HG02763 (cell line): Measurements from ENCODE around the gene RPAP2.
A peak's percentile ranks its signal among the peaks of the same experiment; 100 is the strongest.
"Not testable (repeated sequence)": the region's sequence is repeated elsewhere in the genome, so short reads cannot be mapped to it uniquely, and the experiment has no call there.

Source experiments
- ATAC-seq: cut with Tn5 transposase; IDR thresholded peaks from one replicate; pipeline ENCODE4 v1.9.1; 2021; ENCODE audit warnings: mild to moderate bottlenecking, moderate library complexity; ENCODE audit not compliant: unreplicated experiment

RPAP2 gene

DNA sequence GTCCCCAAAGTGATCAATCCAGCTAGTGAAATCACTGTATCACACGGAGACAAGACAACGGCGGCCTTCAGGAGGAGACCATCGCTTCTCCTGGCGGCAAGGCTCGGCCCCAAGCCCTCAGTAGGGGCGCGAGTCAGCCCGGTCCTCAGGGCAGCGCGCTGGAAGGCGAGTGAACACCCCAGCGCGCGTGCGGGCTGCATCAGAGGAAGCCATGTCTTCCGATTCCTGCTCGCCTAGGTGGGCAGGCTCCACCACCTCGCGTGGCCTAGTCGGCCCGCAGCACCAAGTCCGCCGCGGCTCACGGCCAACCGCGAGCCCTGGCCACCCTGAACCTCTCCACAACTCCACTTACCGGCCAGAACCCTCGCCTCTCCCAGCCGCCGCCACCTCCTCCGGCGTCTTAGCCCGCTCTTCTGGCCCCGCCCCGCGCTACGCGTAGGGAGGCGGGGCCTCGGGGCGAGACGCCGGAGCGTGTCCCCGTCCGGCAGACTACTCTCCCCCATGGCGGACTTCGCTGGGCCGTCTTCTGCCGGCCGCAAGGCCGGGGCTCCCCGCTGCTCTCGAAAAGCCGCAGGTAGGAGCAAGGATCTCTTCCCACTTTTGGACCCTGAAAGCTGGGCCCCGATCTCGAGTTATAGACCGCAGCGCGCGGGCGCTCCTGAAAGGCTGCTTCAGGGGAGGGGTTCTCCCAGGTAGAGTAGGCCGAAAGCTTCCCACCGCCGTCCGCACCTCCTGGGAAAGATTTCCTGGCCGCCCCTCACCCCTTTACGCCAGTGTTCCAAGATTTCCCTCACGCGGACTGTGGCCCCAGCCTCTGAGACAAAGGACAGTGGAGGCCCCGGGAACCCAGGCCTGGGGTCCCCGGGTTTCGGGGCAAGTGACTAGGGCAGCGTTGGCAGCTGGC is at the start of gene RPAP2, which contains the start of gene GLMN:
TSS of gene RPAP2 (plus strand) at position 487 of the 904 bp plus-strand sequence. CDS start at position 502, 15 bp downstream.
TSS of gene GLMN (minus strand) at position 415 of the 904 bp plus-strand sequence. CDS start 988 bp downstream, outside the sequence.
- peak; percentile 98 for ATAC-seq

DNA sequence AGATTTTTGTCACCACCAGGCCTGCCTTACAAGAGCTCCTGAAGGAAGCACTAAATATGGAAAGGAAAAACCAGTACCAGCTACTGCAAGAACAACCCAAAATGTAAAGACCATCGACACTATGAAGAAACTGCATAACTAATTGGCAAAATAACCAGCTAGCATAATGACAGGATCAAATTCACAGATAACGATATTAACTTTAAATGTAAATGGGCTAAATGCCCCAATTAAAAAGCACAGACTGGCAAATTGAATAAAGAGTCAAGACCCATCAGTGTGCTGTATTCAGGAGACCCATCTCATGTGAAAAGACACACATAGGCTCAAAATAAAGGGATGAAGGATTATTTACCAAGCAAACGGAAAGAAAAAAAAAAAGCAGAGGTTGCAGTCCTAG is 44.1 kb upstream of the RPAP2 start:
- ATAC-seq, result not testable (repeated sequence)

DNA sequence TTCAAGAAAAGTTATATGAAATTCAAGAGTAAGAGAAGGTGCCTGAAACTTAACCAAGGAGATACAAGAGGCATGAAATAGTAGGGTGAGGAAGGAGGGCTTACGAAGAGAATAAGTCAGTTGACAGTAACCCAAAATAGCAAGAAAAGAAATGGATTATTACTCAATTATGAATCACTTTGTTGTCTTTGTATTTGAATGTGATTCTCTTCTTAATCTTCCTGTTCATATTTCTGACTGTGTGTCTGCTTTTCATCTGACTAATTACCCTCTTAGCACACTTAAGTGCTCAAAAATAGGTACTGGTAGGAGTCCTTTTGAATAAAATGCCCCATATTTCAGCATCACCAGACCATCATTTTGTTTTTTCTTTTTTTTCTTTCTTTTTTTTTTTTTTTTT is 39.5 kb upstream of the RPAP2 start:
- no peak for ATAC-seq

DNA sequence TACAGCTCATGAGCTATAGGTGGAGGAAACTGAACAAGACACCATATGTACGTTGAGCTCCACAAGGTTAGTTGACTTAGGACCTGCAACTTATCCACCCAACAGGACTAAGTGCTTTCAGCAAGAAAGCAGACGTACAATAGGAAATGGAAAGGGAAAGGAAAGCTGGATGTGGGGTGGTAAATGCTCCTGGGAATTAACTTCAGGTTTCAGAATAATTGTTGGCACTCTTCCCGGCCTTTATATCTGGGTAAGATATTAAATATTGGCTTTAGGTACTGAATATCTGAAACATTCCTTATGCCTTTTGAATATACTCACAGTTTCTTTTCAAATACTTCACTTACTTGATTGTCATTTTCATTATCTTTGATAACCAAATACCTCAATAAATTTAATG is 36.3 kb upstream of the RPAP2 start:
- no peak for ATAC-seq

DNA sequence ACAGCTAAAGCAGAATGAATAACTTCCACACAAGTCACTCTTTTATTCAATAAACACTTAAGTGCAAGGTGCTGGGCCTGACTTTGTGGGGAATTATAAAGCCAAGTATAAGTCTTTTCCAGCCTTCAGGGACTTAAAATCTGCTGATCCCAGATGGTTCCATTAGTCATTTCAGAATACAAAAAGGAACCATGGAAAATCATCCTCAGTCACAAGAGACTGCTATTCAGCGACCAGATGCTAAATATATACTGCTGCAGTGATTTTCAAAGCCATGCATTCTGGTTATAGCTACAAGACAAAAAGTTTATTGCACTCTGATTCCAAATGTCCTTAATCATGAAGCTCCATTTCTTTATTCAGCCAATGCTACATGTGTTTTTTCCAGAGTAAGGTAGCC is 25.8 kb upstream of the RPAP2 start:
- ATAC-seq, result no peak

DNA sequence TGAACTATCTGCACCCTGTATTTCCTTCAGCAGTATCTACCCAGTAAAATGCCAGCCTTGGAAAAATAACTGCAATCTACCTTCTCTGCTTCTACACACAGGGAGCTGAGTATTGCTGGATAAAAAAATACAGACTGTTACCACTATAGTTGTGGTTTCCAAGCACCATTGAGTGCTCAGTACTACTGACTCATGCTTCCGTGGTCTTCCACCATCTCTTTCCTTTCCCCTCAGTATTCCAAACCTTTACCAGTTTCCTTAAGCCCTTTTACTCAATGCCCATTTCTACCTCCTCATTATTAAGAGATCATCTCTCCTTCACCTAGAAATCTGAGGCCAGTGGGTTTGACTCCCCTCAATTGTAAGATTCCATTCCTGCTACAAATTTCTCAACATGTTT is 23.9 kb upstream of the RPAP2 start:
- no peak for ATAC-seq

DNA sequence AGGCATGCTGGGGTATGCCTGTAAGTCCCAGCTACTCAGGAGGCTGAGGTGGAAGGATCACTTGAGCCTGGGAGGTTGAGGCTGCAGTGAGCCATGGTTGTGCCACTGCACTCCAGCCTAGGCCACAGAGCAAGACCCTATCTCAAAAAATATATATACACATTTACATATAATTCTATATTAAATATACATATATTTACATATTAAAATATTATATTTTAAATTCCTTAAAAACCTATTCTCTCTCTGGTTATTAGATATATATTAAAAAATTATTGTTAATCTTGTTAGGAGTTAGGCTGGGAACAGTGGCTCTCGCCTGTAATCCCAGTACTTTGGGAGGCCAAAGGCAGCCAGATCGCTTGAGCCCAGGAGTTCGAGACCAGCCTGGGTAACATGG is 22.8 kb upstream of the RPAP2 start:
- ATAC-seq, result no peak

DNA sequence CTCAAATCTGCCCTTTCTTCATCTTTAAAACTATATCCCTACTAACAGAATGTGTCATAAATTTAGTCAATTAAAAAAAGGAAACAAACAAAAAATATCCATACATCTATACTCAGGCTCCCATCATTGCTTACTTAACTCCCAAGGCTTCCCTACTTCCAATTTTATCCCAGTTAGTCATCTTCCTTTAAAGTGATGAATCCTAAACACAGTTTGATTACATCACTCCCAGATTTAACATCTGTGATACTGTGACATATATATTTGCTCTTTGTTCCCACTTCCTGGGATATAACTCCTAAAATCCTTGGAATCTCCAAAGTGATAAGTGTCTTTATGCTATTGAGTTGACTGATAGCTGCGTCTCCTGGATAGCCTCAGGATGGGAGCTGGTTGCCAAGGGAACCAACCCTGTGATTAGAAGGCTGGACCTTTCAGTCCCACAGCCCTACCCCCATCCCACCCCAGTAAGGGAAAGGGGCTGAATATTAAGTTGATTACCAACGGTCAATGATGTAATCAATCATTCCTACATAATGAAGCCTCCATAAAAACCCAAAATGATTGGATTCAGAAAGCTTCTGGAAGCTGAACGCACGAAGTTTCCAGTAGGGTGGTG is 21.6 kb upstream of the RPAP2 start:
- no peak for ATAC-seq

DNA sequence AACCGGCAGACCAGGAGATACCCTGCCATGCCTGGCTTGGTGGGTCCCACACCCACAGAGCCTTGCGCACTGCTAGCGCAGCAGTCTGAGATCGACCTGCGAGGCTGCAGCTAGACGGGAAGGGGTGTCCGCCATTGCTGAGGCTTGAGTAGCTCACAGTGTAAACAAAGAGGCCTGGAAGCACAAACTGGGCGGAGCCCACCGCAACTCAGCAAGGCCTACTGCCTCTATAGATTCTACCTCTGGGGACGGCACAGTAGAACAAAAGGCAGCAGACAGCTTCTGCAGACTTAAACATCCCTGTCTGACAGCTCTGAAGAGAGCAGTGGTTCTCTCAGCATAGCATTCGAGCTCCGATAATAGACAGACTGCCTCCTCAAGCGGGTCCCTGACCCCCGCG is 19.1 kb upstream of the RPAP2 start:
- not testable (repeated sequence) for ATAC-seq

DNA sequence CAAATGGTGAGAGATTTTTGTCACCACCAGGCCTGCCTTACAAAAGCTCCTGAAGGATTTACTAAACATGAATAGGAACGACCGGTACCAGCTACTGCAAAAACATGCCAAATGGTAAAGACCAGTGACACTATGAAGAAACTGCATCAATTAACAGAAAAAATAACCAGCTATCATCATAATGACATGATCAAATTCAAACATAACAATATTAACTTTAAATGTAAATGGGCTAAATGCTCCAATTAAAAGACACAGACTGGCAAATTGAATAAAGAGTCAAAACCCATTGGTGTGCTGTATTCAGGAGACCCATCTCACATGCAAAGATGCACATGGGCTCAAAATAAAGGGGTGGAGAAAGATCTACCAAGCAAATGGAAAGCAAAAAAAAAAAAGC is 17.4 kb upstream of the RPAP2 start:
- ATAC-seq, result not testable (repeated sequence)

DNA sequence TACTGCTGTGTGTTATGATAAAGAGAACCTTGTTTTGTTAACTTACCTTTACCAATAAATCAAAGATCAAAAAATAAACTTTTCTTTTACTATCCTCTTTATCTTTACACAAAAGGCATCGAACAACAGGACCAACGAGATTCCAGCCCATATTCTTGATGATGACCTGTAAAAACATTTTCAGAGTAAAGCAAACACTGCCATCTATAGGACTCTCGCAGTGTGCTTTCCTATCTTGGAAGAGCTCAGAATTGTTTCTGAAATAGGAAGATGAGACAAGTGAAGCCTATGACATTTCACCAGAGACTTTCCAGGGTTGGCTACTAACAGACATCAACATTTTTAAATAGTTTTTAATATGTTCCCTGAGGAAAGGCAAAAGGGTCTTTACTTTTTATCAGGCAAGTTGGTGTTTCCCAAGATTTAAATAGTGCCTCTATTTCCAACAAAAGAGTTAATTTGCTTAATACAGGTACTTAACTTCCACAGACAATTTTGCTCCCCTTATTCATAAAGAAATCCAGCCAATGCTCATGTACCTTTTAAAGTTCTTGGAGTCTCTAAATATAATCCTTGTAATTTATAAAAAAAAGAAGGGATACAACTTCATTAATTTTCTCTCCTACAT is 7.4 kb upstream of the RPAP2 start:
- ATAC-seq, result no peak

DNA sequence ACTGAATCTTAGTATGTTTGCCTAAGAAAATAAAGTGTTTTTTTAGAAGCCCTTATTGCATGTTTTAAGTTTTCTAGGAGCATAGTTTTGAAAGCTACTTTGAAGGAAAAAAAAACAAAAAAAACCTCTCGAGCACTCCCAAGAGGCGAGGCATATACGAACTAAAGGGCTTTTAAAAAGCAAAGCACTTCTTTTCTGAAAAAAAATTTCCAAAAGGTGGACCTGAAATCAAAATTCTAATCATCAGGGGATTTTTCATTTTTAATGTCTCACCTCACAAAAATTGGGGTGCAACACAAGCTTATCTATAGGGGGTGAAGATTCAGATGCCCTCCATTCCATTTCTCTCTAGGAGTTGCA is 666 bp upstream of the RPAP2 start:
- ATAC-seq, result no peak

DNA sequence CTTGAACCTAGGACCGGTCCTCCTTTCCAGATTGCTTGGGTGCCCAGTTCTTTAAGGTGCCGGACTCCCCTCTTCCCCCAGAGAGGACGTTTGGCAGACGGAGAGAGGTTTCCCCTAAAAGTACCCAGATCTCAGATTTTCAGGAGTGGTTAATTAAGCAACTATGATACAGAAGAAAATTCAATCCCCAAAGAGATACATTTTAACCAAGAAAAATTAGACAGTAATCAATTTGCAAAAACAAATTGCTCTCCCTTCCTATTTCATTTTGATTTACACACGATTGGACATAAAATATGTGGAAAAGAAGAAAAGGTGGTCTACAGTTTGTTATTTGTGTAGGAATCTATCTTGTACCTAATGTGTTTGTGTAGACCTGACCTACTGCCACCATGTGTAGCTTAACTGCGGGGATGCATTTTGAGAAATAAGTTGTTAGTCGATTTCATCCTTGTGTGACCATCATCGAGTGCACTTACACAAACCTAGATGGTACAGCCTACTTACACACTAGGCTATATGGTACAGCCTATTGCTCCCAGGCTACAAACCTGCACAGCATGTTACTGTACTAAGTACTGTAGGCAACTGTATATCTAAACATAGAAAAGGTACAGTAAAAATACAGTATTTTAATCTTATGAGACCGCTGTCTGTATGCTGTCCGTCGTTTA is 755 bp downstream of the RPAP2 start:
- no peak for ATAC-seq

DNA sequence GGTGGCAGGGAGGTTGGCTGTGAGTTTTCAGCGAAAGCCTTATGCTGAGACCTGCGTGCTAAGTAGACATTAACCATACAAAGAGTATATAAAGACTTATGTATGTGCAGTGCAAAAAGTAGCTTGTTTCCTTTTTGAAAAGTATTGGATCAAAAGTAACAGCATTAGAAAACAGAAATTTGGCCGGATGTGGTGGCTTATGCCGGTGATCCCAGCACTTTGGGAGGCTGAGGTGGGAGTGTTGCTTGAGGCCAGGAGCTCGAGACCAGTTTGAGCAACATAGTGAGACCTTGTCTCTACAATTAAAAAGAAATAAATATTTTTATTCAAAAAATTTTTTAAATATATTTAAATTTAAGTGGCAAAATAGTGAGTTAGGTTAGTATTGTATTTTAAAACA is 2.2 kb downstream of the RPAP2 start:
- ATAC-seq, result no peak

DNA sequence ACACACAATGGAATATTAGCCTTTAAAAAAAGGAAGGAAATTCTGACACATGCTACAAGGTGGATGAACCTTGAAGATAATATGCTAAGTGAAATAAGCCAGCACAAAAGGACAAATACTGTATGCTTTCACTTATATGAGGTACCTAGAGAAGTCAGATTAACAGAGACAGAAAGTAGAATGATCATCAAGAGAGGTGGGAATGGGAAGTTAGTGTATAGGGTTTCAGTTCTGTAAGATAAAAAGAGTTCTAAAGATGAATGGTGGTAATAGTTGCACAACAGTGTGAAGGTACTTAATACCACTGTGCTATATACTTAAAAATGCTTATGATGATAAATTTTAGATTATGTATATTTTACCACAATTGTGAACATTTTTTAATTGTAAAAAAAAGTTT is 7.2 kb downstream of the RPAP2 start:
- no peak for ATAC-seq

DNA sequence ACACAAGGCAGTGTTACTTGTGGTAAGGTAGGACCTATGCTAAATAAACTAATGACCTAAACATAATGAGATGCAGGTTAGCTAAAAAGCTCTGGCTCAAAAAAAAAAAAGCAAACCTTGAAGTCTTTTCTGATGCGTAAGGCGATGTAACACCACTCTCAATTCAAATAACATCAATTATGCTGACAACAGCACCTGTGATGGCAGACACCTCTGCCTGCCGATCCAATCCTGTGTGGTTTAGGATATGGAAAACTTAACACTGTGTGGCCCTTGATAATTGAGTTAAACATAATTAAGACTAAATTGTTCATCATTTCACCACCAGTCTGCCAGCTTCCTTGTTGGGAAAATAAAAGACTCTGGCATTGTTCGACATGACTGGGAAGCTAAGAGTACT is 9.1 kb downstream of the RPAP2 start:
- ATAC-seq, result no peak

DNA sequence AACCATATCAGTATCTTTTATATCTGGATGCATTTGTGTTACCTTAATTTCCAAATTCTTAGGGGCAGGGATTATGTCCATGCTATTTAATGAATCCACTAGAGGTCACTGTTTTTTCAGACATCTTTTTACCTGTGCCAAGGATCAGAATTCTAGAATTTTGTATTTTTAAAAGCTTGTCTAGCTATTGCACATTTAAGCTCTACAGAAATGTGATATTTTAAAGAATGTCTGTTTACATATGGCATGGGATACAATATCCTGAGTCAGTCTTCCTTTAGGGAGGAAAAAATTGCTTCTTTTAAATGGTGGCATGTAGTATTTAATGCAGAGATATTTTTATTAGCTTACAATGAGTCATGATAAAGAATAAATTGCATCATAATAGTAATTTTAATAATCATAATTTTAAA is 11.3 kb downstream of the RPAP2 start:
- no peak for ATAC-seq

DNA sequence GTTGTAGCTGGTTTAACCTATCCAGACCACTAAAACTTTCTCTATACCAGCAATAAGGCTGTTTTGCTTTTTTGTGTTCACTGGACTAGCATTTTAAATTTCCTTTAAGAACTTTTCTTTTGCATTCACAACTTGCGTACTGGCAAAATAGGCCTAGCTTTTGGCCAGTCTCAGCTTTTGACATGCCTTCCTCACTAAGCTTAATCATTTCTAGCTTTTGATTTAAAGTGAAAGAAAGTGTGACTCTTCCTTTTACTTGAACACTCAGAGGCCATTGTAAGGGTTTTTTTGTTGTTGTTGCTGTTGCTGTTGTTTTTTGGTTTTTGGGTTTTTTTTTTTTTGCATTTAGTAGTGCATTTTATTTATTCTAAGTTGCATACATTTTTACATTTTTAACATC is 15.2 kb downstream of the RPAP2 start:
- no peak for ATAC-seq

DNA sequence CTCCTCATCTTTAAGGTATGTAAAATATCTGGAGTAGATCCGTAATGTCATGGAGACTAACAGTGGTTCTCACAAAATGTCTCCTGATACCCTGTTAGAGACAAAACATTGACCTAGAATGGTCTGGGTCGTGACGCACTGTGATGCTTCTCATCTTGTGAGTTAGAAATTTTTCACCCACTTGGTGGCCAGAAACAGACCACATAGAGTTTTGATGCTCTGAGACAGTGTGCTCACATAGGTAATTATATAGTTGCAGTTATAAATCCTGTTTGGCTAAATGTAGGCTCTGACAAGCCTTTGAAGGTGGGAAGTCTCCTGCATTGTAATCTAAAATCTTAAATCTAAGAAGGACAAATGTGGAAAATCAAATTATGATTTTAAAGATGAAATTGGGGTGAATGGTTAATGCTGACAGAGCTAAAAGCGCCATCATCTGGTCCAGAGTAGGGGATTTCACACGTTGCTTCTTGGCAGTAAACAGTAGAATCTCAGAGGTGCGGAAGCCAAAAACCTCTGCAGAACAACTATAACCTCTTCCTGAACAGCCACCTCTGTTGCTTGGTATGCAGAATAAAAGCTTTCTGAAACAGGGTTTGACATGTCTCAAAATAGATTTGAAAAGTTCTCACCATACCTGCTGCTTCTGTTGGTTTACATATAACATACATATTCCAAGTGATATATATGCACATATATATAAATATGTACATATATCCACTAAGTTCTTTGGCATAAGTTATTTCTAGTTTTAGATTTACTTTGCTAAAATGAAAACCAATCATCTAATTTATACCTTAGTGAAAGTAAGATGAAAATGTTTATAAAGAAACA is 17.1 kb downstream of the RPAP2 start:
- ATAC-seq, result no peak

DNA sequence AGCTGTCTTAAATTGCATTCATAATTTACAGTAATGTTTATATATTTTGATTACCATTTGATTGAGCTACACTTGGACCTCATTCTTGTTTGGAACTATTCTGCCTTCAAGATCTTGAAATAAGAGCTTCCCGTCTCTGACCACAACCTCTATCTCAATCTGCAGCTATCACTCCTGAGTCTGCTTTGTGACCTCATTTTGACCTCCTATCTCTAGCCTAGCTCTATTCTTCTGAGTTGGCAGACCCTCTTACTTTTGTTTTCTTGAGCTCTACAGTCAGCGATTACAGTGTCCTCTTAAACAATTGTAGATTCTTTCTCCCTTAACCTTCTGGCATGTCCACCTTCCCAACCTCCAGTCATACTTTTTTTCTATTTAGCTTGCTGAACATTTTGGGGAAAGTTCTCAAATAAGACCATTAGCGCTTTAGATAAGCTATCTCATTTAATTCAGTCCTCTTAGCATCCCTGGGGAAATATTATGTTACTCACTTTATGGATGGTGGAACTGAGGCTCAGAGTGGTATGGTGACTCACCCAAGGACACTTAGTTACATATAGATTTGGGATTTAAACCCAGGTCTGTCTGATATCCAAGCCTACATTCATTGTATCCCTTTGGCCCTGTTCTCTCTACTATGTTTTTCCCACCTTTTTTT is 19.1 kb downstream of the RPAP2 start:
- no peak for ATAC-seq
